DOHH2 (cell line): ENCODE data around the gene FBXO42.

Source experiments
- H3F3A ChIP-seq: fragments of 200-600 bp; sonication (generic), shearing (Covaris generic); 2 replicates; pipeline ENCODE4 v1.6.0; 2016; ENCODE audit warnings: antibody characterized with exemption, mild to moderate bottlenecking; ENCODE audit not compliant: control insufficient read depth, insufficient read depth
- H3K27ac ChIP-seq: fragments of 200-600 bp; sonication (generic); 2 replicates; pipeline ENCODE4 v1.5.1; 2014; ENCODE audit warnings: low read depth, mild to moderate bottlenecking, low read length, moderate library complexity
- H3K27me3 ChIP-seq: fragments of 200-600 bp; sonication (generic); 2 replicates; pipeline ENCODE4 v1.6.1; 2014; ENCODE audit warnings: mild to moderate bottlenecking, low read length, mixed read lengths; ENCODE audit not compliant: control insufficient read depth
- H3K36me3 ChIP-seq: fragments of 200-600 bp; sonication (generic); 2 replicates; pipeline ENCODE4 v1.6.1; 2014; ENCODE audit warnings: mild to moderate bottlenecking, low read length, moderate library complexity, mixed read lengths; ENCODE audit not compliant: control insufficient read depth
- H3K4me1 ChIP-seq: fragments of 200-600 bp; sonication (generic); 2 replicates; pipeline ENCODE4 v1.6.1; 2014; ENCODE audit warnings: mild to moderate bottlenecking, low read length, mixed read lengths; ENCODE audit not compliant: control insufficient read depth
- H3K4me2 ChIP-seq: fragments of 200-600 bp; sonication (generic); 2 replicates; pipeline ENCODE4 v1.6.0; 2014; ENCODE audit warnings: mild to moderate bottlenecking, low read length, moderate library complexity
- H3K4me3 ChIP-seq: fragments of 200-600 bp; sonication (generic); 2 replicates; pipeline ENCODE4 v1.5.1; 2014; ENCODE audit warnings: mild to moderate bottlenecking, low read length, mixed read lengths
- H3K79me2 ChIP-seq: fragments of 200-600 bp; sonication (generic); 2 replicates; pipeline ENCODE4 v1.6.1; 2014; ENCODE audit warnings: mild to moderate bottlenecking, low read length, mixed read lengths; ENCODE audit not compliant: control insufficient read depth
- H3K9me2 ChIP-seq: fragments of 200-600 bp; sonication (generic); replicated peaks from 2 replicates; pipeline ENCODE4 v1.6.1; 2014; ENCODE audit warnings: mild to moderate bottlenecking, low read length, mixed read lengths; ENCODE audit not compliant: control insufficient read depth
- H3K9me3 ChIP-seq: fragments of 200-600 bp; sonication (generic); 2 replicates; pipeline ENCODE4 v1.6.1; 2014; ENCODE audit warnings: antibody characterized with exemption, low read length, mixed read lengths; ENCODE audit not compliant: control insufficient read depth, insufficient read depth
- H4K20me1 ChIP-seq: fragments of 200-600 bp; sonication (generic); 2 replicates; pipeline ENCODE4 v1.6.0; 2014; ENCODE audit warnings: low read depth, mild to moderate bottlenecking, antibody characterized with exemption, low read length, moderate library complexity; ENCODE audit not compliant: control insufficient read depth, insufficient read depth
- CTCF ChIP-seq: fragments of 200-600 bp; sonication (generic); IDR thresholded peaks from one replicate; pipeline ENCODE4 v1.5.1; 2014; ENCODE audit warnings: antibody characterized with exemption, mild to moderate bottlenecking, low read depth, low read length; ENCODE audit not compliant: poor library complexity, severe bottlenecking
- EZH2phosphoT487 ChIP-seq: fragments of 200-600 bp; sonication (generic); IDR thresholded peaks from 2 replicates; pipeline ENCODE4 v1.6.1; 2017; ENCODE audit warnings: borderline replicate concordance, mild to moderate bottlenecking, antibody characterized with exemption, low read length, moderate library complexity, mixed read lengths

The FBXO42 gene

DNA sequence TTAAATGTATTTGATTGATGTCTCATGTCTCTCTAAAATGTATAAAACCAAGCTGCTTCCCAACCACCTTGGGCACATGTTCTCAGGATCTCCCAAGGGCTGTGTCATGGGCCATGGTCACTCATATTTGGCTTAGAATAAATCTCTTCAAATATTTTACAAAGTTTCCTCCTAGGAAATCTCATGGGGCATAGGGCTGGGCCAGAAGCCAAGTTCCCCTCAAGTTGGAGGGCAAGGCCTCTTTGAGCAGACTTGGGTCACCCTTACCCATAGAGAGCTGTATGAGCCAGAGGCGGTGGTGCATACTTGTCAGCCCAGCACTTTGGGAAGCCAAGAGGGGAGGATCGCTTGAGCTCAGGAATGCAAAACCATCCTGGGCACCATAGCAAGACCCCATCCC lies 2.3 kb upstream of the FBXO42 start:
- no peak overlapping the region for H3K27ac ChIP-seq
- H3K4me3 ChIP-seq, result no peak overlapping the region
- H4K20me1 ChIP-seq, result no peaks in the 10 kb centered on the region
- H3K4me1 ChIP-seq, result peaks cover 25% of the 10 kb centered on the region
- peaks cover 3% of the 10 kb centered on the region for H3K36me3 ChIP-seq
- peaks cover 30% of the 10 kb centered on the region for H3K79me2 ChIP-seq
- no peaks in the 10 kb centered on the region for H3K9me3 ChIP-seq
- no peaks in the 10 kb centered on the region for H3F3A ChIP-seq
- H3K4me2 ChIP-seq, result no peak overlapping the region
- TF ChIP-seq EZH2phosphoT487, result no peak
- no peak for TF ChIP-seq CTCF
- no peaks in the 10 kb centered on the region for H3K27me3 ChIP-seq
- H3K9me2 ChIP-seq, result no peaks in the 10 kb centered on the region

DNA sequence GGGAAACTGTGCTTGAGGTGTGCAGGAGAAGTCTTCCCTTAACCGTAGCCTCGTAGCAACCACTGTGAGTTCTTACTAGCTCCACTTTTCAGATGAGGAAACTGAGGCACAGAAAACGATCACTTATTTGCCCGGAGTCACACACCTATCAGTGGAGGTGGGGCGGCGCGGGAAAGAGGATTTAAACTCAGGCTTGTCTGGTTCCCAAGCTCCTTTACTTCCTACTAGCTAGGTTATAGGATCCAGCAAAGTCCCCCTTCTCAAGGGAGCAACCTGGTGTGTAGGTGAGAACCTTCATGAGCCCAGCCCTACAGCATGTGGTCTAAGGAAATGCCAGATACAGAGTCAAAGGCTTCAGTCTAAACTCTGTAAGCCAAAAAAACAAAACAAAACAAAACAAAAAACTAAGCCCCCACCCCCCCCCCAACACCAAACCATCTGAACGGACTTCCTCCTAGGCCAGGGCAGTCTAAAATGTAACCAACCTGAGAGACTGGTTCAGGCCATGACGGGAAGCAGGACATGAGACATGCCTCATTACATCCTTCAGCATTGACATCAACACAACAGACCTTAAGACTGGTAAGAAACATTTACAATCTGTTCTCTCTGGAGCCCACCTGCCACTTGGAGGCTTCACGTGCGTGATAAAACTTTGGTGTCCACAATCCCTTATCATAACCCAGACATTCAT lies 709 bp upstream of the FBXO42 start:
- peak overlapping the region; percentile 53 for H3K27ac ChIP-seq
- no peaks in the 10 kb centered on the region for H3K9me3 ChIP-seq
- H3K4me1 ChIP-seq, result peaks cover 30% of the 10 kb centered on the region
- no peaks in the 10 kb centered on the region for H3F3A ChIP-seq
- H3K4me3 ChIP-seq, result peak overlapping the region; percentile 86
- peaks cover 47% of the 10 kb centered on the region for H3K79me2 ChIP-seq
- no peaks in the 10 kb centered on the region for H3K9me2 ChIP-seq
- H4K20me1 ChIP-seq, result 0 out of 2 replicates have a peak, but pooled peaks cover 5% of the 10 kb centered on the region
- H3K27me3 ChIP-seq, result no peaks in the 10 kb centered on the region
- H3K36me3 ChIP-seq, result peaks cover 3% of the 10 kb centered on the region
- TF ChIP-seq CTCF (no peak), EZH2phosphoT487 (no peak)
- peak overlapping the region; percentile 93 for H3K4me2 ChIP-seq

GRCh38 chr1:16351456-16351993 lies 755 bp downstream of the FBXO42 start:
- Histone ChIP-seq H3K36me3 (peaks cover 3% of the 10 kb centered on the region), H4K20me1 (0 out of 2 replicates have a peak, but pooled peaks cover 5% of the 10 kb centered on the region), H3K27ac (peak overlapping the region; percentile 53), H3F3A (no peaks in the 10 kb centered on the region), H3K79me2 (peaks cover 61% of the 10 kb centered on the region), H3K9me3 (no peaks in the 10 kb centered on the region), H3K27me3 (no peaks in the 10 kb centered on the region), H3K4me2 (peak overlapping the region; percentile 93), H3K4me1 (peaks cover 30% of the 10 kb centered on the region), H3K9me2 (no peaks in the 10 kb centered on the region), H3K4me3 (peak overlapping the region; percentile 86)
- TF ChIP-seq CTCF (no peak), EZH2phosphoT487 (no peak)
